ENCODE data around the gene DDIT3.
"Not testable (repeated sequence)": the region's sequence is repeated elsewhere in the genome, so short reads cannot be mapped to it uniquely, and the experiment has no call there.

Gene DDIT3

GRCh38 chr12:57525615-57526383 is 5.5 kb upstream of the DDIT3 start:
- no peak for DNase-seq (ENCODE audit: low read depth)

GRCh38 chr12:57524814-57525614 is 4.7 kb upstream of the DDIT3 start:
- no peak for DNase-seq (ENCODE audit: low read depth)

GRCh38 chr12:57523706-57524614 is 3.6 kb upstream of the DDIT3 start:
- DNase-seq (ENCODE audit: low read depth): no peak

- DNase-seq (ENCODE audit: low read depth): peak; percentile 74
Observed at GRCh38 chr12:57522887-57523705, 2.8 kb upstream of the DDIT3 start.

- DNase-seq (ENCODE audit: low read depth): peak; percentile 88
Observed at GRCh38 chr12:57522011-57522886, 1.9 kb upstream of the DDIT3 start, which contains the start of gene MBD6. MBD6 (plus strand) TSS chr12:57522824; CDS start chr12:57524304, 1,480 bp downstream.

GRCh38 chr12:57521525-57522010 is 1.3 kb upstream of the DDIT3 start:
- no peak for DNase-seq (ENCODE audit: low read depth)

- no peak for DNase-seq (ENCODE audit: low read depth)
Observed at GRCh38 chr12:57519796-57520052, 590 bp downstream of the DDIT3 start.

GRCh38 chr12:57518920-57519795 is 1.2 kb downstream of the DDIT3 start:
- no peak for DNase-seq (ENCODE audit: low read depth)

- no peak for DNase-seq (ENCODE audit: low read depth)
Observed at GRCh38 chr12:57518176-57518919, 2.0 kb downstream of the DDIT3 start.

GRCh38 chr12:57517718-57518117 is 2.6 kb downstream of the DDIT3 start:
- not testable (repeated sequence) for DNase-seq (ENCODE audit: low read depth)

- DNase-seq (ENCODE audit: low read depth): no peak
Observed at GRCh38 chr12:57517187-57517586, 3.1 kb downstream of the DDIT3 start.

- no peak for DNase-seq (ENCODE audit: low read depth)
Observed at GRCh38 chr12:57516617-57517153, 3.6 kb downstream of the DDIT3 start.

GRCh38 chr12:57515934-57516541 is 4.3 kb downstream of the DDIT3 start:
- DNase-seq (ENCODE audit: low read depth): no peak

- DNase-seq (ENCODE audit: low read depth): no peak
Observed at GRCh38 chr12:57515408-57515933, 4.8 kb downstream of the DDIT3 start.

- DNase-seq (ENCODE audit: low read depth): no peak
Observed at GRCh38 chr12:57514720-57515407, 5.5 kb downstream of the DDIT3 start.

GRCh38 chr12:57514246-57514645 is 6.1 kb downstream of the DDIT3 start:
- not testable (repeated sequence) for DNase-seq (ENCODE audit: low read depth)

GRCh38 chr12:57513677-57514076 is 6.6 kb downstream of the DDIT3 start:
- not testable (repeated sequence) for DNase-seq (ENCODE audit: low read depth)

Measured in CMK (cell line).